Renal cortical epithelial cell (primary cell): ENCODE results near the gene MAST1. TPM values are rescaled to one million over a fixed set of nuclear protein-coding genes. Genes with fewer than 3 reads are reported as not detected.
"Not testable (repeated sequence)": the region's sequence is repeated elsewhere in the genome, so short reads cannot be mapped to it uniquely, and the experiment has no call there.

Source experiments
- DNase-seq: peaks from one replicate; pipeline ENCODE4 v3.0.0-alpha.2; 2011; ENCODE audit warnings: low read depth
- total RNA-seq: library from RNA; depleted of rRNA; stranded (reverse); fragments of >200 nt; gene quantifications from 2 replicates; pipeline ENCODE4 v1.2.3, GENCODE V29; 2014

The MAST1 gene
- 0.20 and 0.52 TPM in 2 replicates for total RNA-seq

- DNase-seq: no peak
These were observed at the start of gene MAST1 for GRCh38 chr19:12838182-12838885. TSS of gene MAST1 (plus strand) at chr19:12838515. CDS start at chr19:12838573, 58 bp downstream.

DNA sequence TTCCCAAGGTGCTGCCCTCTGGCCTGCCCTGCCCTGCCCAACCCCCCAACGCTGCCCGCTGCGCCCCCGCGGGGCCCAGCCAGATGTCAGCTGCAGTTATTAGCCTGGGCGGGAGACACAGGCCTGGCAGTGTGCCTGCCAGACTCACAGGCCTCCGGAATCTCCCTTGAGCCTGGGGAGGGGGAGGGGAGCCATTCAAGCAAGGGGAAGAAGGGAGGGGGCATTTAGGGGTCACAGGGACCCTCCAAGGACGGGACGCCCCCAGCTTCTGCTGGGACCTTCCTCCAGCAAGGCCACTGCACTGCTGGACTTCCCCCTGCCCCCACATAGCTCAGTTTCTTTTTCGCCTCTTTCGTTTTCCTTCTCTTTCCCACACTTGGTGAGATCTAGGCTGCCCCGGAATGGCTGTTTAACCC is 49.6 kb upstream of the MAST1 start:
- DNase-seq: peak; percentile 66

- DNase-seq: no peak
These were observed 49.0 kb upstream of the MAST1 start for GRCh38 chr19:12789098-12789903.

DNA sequence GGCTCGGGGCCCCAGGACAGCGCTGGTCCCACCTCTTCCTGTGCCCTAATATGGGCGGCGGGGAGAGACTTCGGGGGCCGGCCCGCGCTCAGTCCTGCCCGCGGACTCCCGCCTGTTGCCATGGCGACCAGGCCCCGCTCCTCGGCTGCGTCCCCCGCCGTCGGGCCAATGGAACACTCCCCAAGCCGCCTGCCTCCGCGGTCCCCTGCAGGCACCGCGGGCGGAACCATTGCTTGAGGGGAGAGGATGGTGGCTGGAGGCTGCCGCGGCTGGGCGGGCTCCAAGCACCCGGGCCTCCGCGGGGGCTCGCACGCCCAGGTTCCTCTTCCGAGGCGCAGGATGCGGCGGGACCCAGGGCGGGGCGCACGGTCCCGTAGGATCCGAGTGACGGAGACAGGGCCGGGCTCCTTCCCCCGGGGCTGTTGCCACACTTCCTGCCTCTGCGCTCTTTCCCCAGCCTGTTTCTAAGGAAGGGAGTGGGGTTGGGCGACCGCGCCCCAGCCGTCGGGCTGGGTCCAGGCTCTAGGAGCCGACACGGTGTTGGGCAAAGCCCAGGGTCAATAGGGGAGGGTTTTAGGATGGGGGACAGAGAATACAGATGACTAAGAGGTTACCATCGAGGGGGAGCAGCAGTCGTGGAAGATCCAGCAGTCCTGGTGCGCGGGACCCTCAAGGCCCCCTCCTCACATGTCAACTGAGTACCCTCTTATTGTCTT is 48.3 kb upstream of the MAST1 start:
- DNase-seq: peak; percentile 81

DNA sequence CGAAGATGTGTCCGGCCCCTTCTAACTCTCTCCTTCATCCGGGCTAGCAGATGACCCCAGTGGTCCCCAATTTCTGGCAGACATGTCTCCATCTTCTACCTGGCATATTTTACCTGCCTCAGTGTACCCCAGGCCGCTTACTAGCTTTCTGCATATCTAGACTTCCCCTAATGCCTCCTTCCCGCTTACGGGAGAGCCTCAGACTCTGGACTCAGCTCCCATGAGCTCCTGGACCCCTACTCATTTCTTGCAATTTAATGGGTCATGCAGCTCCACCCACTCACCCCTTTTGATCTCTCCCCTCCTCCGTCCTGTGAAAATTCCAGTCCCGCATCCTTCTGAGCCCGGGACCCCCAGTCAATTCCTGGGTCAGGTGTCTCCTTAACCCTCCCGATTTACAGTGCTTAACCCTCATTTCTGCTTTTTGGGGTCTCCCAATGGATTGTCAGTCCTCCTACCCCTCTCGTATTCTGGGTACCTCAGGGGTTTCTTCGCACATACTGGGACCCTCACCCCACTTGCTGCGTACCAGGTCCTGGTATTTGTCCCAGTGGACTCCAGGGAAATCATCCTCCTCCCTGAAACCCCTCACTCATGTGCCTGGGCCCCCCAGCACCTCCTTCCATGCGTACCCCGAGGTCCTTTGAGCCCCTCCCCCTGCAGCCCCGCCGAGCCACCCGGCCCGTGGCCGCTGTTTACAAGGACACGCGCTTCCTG is 47.5 kb upstream of the MAST1 start:
- DNase-seq: no peak

DNA sequence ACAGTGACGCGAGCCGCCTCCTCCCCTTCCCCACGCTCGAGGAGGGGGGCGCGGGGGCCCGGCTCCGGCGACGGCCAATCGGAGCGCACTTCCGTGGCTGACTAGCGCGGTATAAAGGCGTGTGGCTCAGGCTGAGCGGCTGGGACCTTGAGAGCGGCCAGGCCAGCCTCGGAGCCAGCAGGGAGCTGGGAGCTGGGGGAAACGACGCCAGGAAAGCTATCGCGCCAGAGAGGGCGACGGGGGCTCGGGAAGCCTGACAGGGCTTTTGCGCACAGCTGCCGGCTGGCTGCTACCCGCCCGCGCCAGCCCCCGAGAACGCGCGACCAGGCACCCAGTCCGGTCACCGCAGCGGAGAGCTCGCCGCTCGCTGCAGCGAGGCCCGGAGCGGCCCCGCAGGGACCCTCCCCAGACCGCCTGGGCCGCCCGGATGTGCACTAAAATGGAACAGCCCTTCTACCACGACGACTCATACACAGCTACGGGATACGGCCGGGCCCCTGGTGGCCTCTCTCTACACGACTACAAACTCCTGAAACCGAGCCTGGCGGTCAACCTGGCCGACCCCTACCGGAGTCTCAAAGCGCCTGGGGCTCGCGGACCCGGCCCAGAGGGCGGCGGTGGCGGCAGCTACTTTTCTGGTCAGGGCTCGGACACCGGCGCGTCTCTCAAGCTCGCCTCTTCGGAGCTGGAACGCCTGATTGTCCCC is 46.8 kb upstream of the MAST1 start, which contains the start of gene JUNB:
TSS of gene JUNB (plus strand) at position 142 of the 706 bp plus-strand sequence. CDS start at position 428, 286 bp downstream.
- peak; percentile 88 for DNase-seq

DNA sequence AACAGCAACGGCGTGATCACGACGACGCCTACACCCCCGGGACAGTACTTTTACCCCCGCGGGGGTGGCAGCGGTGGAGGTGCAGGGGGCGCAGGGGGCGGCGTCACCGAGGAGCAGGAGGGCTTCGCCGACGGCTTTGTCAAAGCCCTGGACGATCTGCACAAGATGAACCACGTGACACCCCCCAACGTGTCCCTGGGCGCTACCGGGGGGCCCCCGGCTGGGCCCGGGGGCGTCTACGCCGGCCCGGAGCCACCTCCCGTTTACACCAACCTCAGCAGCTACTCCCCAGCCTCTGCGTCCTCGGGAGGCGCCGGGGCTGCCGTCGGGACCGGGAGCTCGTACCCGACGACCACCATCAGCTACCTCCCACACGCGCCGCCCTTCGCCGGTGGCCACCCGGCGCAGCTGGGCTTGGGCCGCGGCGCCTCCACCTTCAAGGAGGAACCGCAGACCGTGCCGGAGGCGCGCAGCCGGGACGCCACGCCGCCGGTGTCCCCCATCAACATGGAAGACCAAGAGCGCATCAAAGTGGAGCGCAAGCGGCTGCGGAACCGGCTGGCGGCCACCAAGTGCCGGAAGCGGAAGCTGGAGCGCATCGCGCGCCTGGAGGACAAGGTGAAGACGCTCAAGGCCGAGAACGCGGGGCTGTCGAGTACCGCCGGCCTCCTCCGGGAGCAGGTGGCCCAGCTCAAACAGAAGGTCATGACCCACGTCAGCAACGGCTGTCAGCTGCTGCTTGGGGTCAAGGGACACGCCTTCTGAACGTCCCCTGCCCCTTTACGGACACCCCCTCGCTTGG is 46.1 kb upstream of the MAST1 start:
- DNase-seq: no peak

DNA sequence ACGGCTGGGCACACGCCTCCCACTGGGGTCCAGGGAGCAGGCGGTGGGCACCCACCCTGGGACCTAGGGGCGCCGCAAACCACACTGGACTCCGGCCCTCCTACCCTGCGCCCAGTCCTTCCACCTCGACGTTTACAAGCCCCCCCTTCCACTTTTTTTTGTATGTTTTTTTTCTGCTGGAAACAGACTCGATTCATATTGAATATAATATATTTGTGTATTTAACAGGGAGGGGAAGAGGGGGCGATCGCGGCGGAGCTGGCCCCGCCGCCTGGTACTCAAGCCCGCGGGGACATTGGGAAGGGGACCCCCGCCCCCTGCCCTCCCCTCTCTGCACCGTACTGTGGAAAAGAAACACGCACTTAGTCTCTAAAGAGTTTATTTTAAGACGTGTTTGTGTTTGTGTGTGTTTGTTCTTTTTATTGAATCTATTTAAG is 45.4 kb upstream of the MAST1 start:
- DNase-seq: no peak

- DNase-seq: peak; percentile 86
These were observed 44.8 kb upstream of the MAST1 start for GRCh38 chr19:12793290-12794195.

DNA sequence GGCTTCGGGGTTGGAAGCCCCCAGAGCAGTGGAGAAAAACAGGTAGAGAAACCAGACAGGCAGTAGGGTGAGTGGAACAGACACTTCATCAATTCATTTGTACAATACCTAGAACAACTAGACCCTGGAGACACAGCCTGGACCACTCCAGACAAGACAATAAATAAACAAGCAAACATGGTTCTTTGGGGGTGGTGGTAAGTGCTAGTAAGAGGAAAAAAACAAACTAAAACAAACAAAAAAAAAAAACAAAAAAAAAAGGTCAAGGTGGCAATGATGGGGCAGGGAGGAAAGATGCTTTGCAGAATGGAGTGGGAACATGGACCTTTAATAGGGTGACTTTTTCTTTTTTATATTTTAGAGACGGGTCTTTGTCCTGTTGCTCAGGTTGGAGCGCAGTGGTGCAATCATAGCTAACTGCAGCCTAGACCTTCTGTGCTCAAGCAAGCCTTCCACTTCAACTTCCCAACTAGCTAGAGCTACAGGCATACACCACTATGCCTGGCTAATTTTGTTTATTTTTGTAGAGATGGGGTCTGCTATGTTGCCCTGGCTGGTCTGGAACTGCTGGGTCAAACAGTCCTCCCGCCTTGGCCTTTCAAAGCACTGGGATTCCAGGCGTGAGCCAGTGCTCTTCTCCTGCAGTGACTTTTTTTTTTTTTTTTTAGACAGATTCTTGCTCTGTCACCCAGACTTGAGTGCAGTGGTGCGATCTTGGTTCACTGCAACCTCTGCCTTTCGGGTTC is 43.9 kb upstream of the MAST1 start:
- no peak for DNase-seq

GRCh38 chr19:12794971-12795381 is 43.3 kb upstream of the MAST1 start:
- no peak for DNase-seq

- DNase-seq: peak; percentile 68
These were observed 41.9 kb upstream of the MAST1 start for GRCh38 chr19:12796146-12797071.

- DNase-seq: no peak
These were observed 41.2 kb upstream of the MAST1 start for GRCh38 chr19:12797141-12797587.

DNA sequence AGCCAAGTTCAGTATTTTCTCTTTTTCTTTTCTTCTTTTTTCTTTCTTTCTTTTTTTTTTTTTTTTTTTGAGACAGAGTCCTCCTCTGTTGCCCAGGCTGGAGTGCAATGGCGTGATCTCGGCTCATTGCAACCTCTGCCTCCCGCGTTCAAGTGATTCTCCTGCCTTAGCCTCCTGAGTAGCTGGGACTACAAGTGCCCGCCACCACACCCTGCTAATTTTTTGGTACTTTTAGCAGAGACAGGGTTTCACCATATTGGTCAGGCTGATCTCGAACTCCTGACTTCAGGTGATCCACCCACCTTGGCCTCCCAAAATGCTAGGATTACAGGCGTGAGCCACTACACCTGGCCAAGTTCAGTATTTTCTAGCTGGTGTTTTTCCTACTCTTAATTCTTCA is 40.7 kb upstream of the MAST1 start:
- DNase-seq: not testable (repeated sequence)

DNA sequence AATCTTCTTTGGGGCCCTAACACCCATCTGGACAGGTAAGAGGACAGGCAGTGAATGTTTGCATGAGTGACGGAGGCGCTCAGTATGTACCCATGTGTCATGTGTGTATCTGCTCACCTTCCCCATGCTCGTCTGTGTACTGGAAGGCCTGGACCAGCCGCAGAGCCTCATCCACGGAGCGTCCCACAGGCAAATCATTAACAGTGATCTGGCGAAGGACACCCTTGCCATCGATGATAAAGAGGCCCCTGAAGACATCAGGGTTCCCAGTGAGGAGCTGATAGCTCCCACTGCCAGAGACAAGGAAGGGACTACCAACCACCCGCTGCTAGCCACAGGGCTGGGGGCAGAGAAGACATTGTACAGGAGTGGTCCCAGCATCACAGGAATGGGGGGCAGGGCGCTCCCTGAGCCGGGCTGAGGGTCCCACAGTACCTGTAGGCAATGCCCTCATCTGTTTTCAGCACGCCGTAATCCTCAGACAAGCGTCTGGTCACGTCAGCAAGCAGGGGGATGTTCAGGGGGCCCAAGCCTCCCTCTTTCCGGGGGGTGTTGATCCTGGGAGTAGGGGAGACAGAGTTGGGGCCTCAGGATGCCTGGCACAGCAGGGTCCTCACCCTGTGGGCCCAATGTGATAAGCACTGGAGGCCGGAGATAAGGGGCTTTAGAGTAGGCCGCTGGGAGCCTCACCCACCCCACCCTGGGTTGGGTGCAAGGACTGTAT is 38.4 kb upstream of the MAST1 start:
- DNase-seq: no peak

DNA sequence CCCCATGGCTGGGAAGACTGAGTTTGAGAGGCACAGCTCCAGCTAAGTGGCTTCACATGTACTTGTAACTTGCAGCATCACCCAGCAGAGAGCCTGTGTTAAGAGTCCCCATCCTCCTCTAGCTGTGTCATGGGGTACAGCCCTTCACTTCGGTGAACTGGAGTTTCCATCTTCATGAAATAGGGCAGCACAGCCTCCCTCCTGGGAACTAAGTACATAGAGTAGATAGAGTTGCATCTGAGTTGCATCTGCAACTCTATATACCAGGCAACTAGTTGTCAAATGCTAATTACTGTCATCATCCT is 37.9 kb upstream of the MAST1 start:
- no peak for DNase-seq
